Mesenchymal stem cell (in vitro differentiated cells and primary cell): ENCODE results near the gene SRRM2.

Experiments
- DNase-seq: peaks from one replicate; pipeline ENCODE4 v3.0.0-alpha.2; 2013
- H2AFZ ChIP-seq: one replicate; pipeline ENCODE4 v1.6.1; 2013; ENCODE audit warnings: low read depth, mild to moderate bottlenecking, control low read depth, inconsistent platforms, low read length, moderate library complexity
- H2AK5ac ChIP-seq: 2 replicates; pipeline ENCODE4 v1.6.1; 2013; ENCODE audit warnings: low read length, moderate library complexity, mild to moderate bottlenecking, inconsistent platforms; ENCODE audit not compliant: severe bottlenecking
- H2BK120ac ChIP-seq: one replicate; pipeline ENCODE4 v1.6.1; 2013; ENCODE audit warnings: low read depth, mild to moderate bottlenecking, inconsistent platforms, low read length, moderate library complexity
- H2BK12ac ChIP-seq, 2 experiments: one replicate each; pipeline ENCODE4 v1.6.1; 2013; ENCODE audit warnings: inconsistent platforms in 2 of 2, low read length in 2 of 2, mild to moderate bottlenecking in 2 of 2, moderate library complexity in 2 of 2, control low read depth in 1 of 2
- H2BK15ac ChIP-seq: one replicate; pipeline ENCODE4 v1.6.1; 2013; ENCODE audit warnings: mild to moderate bottlenecking, low read depth, inconsistent platforms; ENCODE audit not compliant: poor library complexity, severe bottlenecking
- H2BK5ac ChIP-seq: 2 replicates; pipeline ENCODE4 v1.6.1; 2013; ENCODE audit warnings: low read depth, mild to moderate bottlenecking, low read length, control low read depth, inconsistent platforms; ENCODE audit not compliant: poor library complexity, severe bottlenecking
- H3K14ac ChIP-seq, 2 experiments: one replicate each; pipeline ENCODE4 v1.6.1; 2013; ENCODE audit warnings: inconsistent platforms in 2 of 2, low read length in 2 of 2, control low read depth in 1 of 2, mild to moderate bottlenecking in 1 of 2, moderate library complexity in 1 of 2
- H3K18ac ChIP-seq, 2 experiments: one replicate each; pipeline ENCODE4 v1.6.1; 2013; ENCODE audit warnings: inconsistent platforms in 2 of 2, low read length in 2 of 2, control low read depth in 1 of 2, low read depth in 1 of 2, mild to moderate bottlenecking in 1 of 2
- H3K23ac ChIP-seq, 2 experiments: one replicate each; pipeline ENCODE4 v1.6.1; 2013; ENCODE audit warnings: inconsistent platforms in 2 of 2, low read length in 2 of 2, mild to moderate bottlenecking in 2 of 2, moderate library complexity in 2 of 2, control low read depth in 1 of 2
- H3K27ac ChIP-seq: 2 replicates; pipeline ENCODE4 v1.5.1; 2013; ENCODE audit warnings: mild to moderate bottlenecking, moderate library complexity, low read length, control low read depth, inconsistent platforms; ENCODE audit not compliant: poor library complexity, severe bottlenecking
- H3K27me3 ChIP-seq, 2 experiments: 2 replicates each; pipeline versions ENCODE4 v1.6.1 to v1.7.0; 2013; ENCODE audit warnings: low read length in 2 of 2, mild to moderate bottlenecking in 2 of 2, moderate library complexity in 2 of 2, control low read depth in 1 of 2, inconsistent platforms in 1 of 2; ENCODE audit not compliant: control insufficient read depth in 1 of 2, insufficient read depth in 1 of 2
- H3K36me3 ChIP-seq, 2 experiments: 2 replicates each; pipeline versions ENCODE4 v1.6.1 to v1.7.0; 2013; ENCODE audit warnings: low read length in 2 of 2, control low read depth in 1 of 2, inconsistent platforms in 1 of 2, low read depth in 1 of 2, mild to moderate bottlenecking in 1 of 2; ENCODE audit not compliant: insufficient read depth in 2 of 2, control insufficient read depth in 1 of 2
- H3K4ac ChIP-seq, 2 experiments: one replicate each; pipeline ENCODE4 v1.6.1; 2013; ENCODE audit warnings: inconsistent platforms in 2 of 2, low read length in 2 of 2, mild to moderate bottlenecking in 2 of 2, moderate library complexity in 2 of 2, control low read depth in 1 of 2, low read depth in 1 of 2
- H3K4me1 ChIP-seq: 2 replicates; pipeline ENCODE4 v1.6.1; 2013; ENCODE audit warnings: low read depth, low read length, control low read depth; ENCODE audit not compliant: control insufficient read depth, insufficient read depth
- H3K4me2 ChIP-seq: 2 replicates; pipeline ENCODE4 v1.6.1; 2013; ENCODE audit warnings: low read length, mild to moderate bottlenecking, inconsistent platforms; ENCODE audit not compliant: poor library complexity, severe bottlenecking
- H3K4me3 ChIP-seq, 2 experiments: 2 replicates each; pipeline versions ENCODE4 v1.5.1 to v1.7.0; 2013; ENCODE audit warnings: low read length in 2 of 2, mild to moderate bottlenecking in 2 of 2, control low read depth in 1 of 2, low read depth in 1 of 2; ENCODE audit not compliant: insufficient read depth in 1 of 2
- H3K79me1 ChIP-seq: replicated peaks from 2 replicates; pipeline ENCODE4 v1.6.1; 2013; ENCODE audit warnings: mild to moderate bottlenecking, control low read depth, low read length, inconsistent platforms; ENCODE audit not compliant: poor library complexity, severe bottlenecking
- H3K9ac ChIP-seq: 2 replicates; pipeline ENCODE4 v1.7.0; 2013; ENCODE audit warnings: mild to moderate bottlenecking, low read length, moderate library complexity
- H3K9me3 ChIP-seq: 2 replicates; pipeline ENCODE4 v1.7.0; 2013; ENCODE audit warnings: mild to moderate bottlenecking, low read length; ENCODE audit not compliant: control insufficient read depth
- H4K8ac ChIP-seq: one replicate; pipeline ENCODE4 v1.6.1; 2013; ENCODE audit warnings: inconsistent platforms, mild to moderate bottlenecking, low read length, moderate library complexity
- H4K91ac ChIP-seq: one replicate; pipeline ENCODE4 v1.6.1; 2013; ENCODE audit warnings: mild to moderate bottlenecking, low read length, inconsistent platforms
- WGBS: methylation state at CpG from one replicate; pipeline ENCODE4 v1.1.7; 2013; ENCODE audit warnings: mixed read lengths; 5-methylcytosine and 5-hydroxymethylcytosine counted together

SRRM2 gene

DNA sequence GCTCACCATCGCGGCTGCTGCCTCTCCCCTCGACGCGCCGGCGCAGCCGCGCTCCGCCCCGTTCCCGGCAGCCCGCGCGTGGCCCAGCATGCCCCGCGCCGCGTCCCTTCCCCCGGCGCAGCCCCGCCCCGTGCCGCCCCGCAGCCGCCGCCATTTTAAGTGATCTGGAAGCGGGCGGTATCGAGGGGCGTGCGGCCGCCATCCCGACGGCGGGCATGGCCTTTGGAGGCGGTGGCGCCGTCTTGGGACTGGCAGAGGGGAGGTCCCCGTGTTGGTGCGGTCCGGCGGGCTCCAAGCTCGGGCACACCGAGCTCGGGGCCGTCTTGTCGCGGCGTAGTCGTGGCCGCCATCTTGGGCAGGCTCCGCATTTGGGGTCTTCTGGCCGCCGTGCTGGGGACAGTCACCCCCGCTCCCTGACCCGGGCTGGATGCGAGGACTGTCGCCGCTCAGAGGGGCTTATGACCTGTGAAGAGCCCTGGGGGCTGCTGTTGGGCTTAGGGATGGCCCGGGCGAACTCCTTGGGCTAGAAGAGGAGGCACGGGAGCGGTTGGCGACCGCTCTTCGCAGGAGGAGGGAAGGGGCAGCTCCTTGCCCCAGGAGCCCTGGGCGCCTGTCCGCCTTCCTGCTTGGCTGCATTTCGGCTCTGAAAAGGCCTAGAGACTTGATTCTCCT lies 24.9 kb downstream of the SRRM2 start, which contains the start of gene ELOB:
TSS of gene ELOB (minus strand) at position 50 of the 672 bp plus-strand sequence. CDS start at position 9, 41 bp downstream.
- Histone ChIP-seq H3K27me3 (peaks cover 0 to 2% of the 10 kb centered on the region in 2 experiments), H3K79me1 (peaks cover 16% of the 10 kb centered on the region)
- 0% methylated on average over 56 of the region's 70 CpGs for WGBS

DNA sequence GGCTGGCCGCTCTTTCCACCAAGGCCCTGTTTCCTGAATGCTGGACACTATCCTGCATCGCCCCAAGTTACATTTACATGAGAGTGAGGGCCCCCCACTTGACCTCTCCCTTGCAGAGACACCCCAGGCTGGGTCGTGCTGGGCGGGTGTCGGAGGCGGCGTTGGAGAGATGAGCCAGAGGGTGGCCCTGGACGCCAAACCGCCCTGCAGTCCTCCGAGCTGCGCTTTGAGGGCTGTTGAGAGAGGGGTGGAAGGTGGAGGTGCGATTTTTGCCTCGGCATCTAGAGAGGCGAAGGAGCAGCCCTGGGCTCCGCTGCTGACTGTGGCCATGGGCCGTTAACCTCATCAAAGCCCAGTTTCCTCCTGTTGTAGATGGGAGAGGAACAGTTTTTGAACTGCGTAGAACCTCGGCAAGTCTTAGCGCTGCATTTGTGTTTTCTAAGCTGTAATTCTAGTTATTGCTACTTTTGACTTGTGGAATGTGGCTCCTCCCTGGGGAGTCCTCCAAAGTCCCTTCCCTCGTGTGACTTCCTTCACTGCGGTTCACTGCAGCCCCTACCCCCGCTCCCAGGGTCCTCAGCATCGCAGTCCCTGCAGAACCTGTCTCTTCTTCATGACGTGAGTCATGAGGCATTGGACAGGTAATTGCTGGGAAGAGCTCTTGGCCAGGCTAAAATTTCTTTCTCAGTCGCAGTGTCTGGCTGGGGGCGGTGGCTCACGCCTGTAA lies 25.6 kb downstream of the SRRM2 start:
- peak; percentile 41 for DNase-seq
- Histone ChIP-seq H3K27me3 (peaks cover 0 to 7% of the 10 kb centered on the region in 2 experiments), H4K91ac (peak overlapping the region; percentile 99)

More for the DNA sequence above, 24.9 kb downstream of the SRRM2 start, which contains the start of gene ELOB:
- Histone ChIP-seq H3K23ac (peak within 1 kb of the TSS in 1 of 2 experiments; percentile 98), H2BK120ac (peak within 1 kb of the TSS; percentile 59), H3K14ac (peak within 1 kb of the TSS; percentile 65 to 97), H4K91ac (peak within 1 kb of the TSS; percentile 99), H3K27ac (peak within 1 kb of the TSS; percentile 88), H3K4ac (peak within 1 kb of the TSS; percentile 84 to 100), H3K4me3 (peak within 1 kb of the TSS; percentile 90 to 97), H3K9me3 (no peaks in the 10 kb centered on the region), H3K18ac (peak within 1 kb of the TSS; percentile 99), H3K4me2 (peak within 1 kb of the TSS; percentile 89), H2BK5ac (peak within 1 kb of the TSS; percentile 96), H2AFZ (peak within 1 kb of the TSS; percentile 92), H4K8ac (peak within 1 kb of the TSS; percentile 91), H3K9ac (peak within 1 kb of the TSS; percentile 100), H3K4me1 (peaks cover 28% of the 10 kb centered on the region), H2BK12ac (peak within 1 kb of the TSS; percentile 31 to 66), H2AK5ac (peak within 1 kb of the TSS; percentile 68), H2BK15ac (peak within 1 kb of the TSS; percentile 63), H3K36me3 (peaks cover 29% of the 10 kb centered on the region in 2 experiments)
- peak; percentile 81 for DNase-seq

DNA sequence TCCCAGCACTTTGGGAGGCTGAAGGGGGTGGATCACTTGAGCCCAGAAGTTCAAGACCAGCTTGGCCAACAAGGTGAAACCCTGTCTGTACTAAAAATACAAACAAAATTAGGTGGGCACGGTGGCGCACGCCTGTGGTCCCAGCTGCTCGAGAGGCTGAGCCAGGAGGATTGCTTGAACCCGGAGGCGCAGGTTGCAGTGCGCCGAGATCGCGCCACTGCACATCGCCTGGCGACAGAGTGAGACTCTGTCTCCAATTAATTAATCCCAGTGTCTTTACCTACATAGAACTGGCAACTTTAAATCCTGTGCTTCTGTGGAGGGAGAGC lies 26.2 kb downstream of the SRRM2 start:
- Histone ChIP-seq H3K4ac (peak overlapping the region in 1 of 2 experiments; percentile 100), H3K4me2 (peak overlapping the region; percentile 89), H3K9ac (peak overlapping the region; percentile 100), H3K18ac (peak overlapping the region in 1 of 2 experiments; percentile 99), H2AK5ac (peak overlapping the region; percentile 38), H4K8ac (peak overlapping the region; percentile 91), H3K14ac (peak overlapping the region in 1 of 2 experiments; percentile 19), H3K27ac (no peak overlapping the region), H2BK5ac (no peak overlapping the region), H3K23ac (no peak overlapping the region), H2BK15ac (no peak overlapping the region), H3K4me3 (peak overlapping the region in 1 of 2 experiments; percentile 97), H3K79me1 (peaks cover 16% of the 10 kb centered on the region), H4K91ac (no peak overlapping the region), H2AFZ (no peak overlapping the region), H3K36me3 (peaks cover 17 to 18% of the 10 kb centered on the region in 2 experiments), H2BK120ac (no peak overlapping the region), H3K4me1 (peaks cover 24% of the 10 kb centered on the region), H2BK12ac (peak overlapping the region in 1 of 2 experiments; percentile 39), H3K27me3 (peaks cover 0 to 10% of the 10 kb centered on the region in 2 experiments), H3K9me3 (no peaks in the 10 kb centered on the region)
- no peak for DNase-seq
- 98% methylated on average over 7 of the region's 12 CpGs for WGBS

More for the DNA sequence above, 25.6 kb downstream of the SRRM2 start:
- peak overlapping the region; percentile 59 for H2BK120ac ChIP-seq
- peak overlapping the region; percentile 72 to 97 for H3K4me3 ChIP-seq
- peaks cover 22 to 23% of the 10 kb centered on the region in 2 experiments for H3K36me3 ChIP-seq
- peak overlapping the region; percentile 61 for H2AK5ac ChIP-seq
- 19% methylated on average over 25 of the region's 27 CpGs for WGBS
- peaks cover 16% of the 10 kb centered on the region for H3K79me1 ChIP-seq
- peak overlapping the region in 1 of 2 experiments; percentile 98 for H3K23ac ChIP-seq
- peak overlapping the region; percentile 9 for H2BK15ac ChIP-seq
- peak overlapping the region; percentile 89 for H3K4me2 ChIP-seq
- peak overlapping the region in 1 of 2 experiments; percentile 92 for H3K14ac ChIP-seq
- peak overlapping the region; percentile 88 for H3K27ac ChIP-seq
- H2AFZ ChIP-seq: no peak overlapping the region
- H2BK12ac ChIP-seq: peak overlapping the region; percentile 31 to 45
- peak overlapping the region; percentile 91 for H4K8ac ChIP-seq
- H3K9ac ChIP-seq: peak overlapping the region; percentile 100
- peaks cover 26% of the 10 kb centered on the region for H3K4me1 ChIP-seq
- no peaks in the 10 kb centered on the region for H3K9me3 ChIP-seq
- H2BK5ac ChIP-seq: peak overlapping the region; percentile 96
- peak overlapping the region; percentile 84 to 100 for H3K4ac ChIP-seq
- H3K18ac ChIP-seq: peak overlapping the region; percentile 99
